Activated T-helper 2 cell treated with anti-CD3 and anti-CD28 coated beads, Interferon-gamma antibody, Interleukin-2, Interleukin-4, amounts not matched to agents 10 μg/mL and 5 μg/mL and 100 μg/mL, durations not matched to agents 14 hours and 24 hours and 36 hours (primary cell): Measurements from ENCODE around the gene LRRC46. TPM values are rescaled to one million over a fixed set of nuclear protein-coding genes. Genes with fewer than 3 reads are reported as not detected.

Experiments used
- DNase-seq: peaks from one replicate; pipeline ENCODE4 v3.0.0; 2021; ENCODE audit warnings: low spot score
- H3K27ac Mint-ChIP-seq: one replicate; pipeline ENCODE4 v1.8.0; 2021; ENCODE audit warnings: mixed read lengths
- H3K27me3 Mint-ChIP-seq: one replicate; pipeline ENCODE4 v1.8.0; 2021; ENCODE audit warnings: low read depth, mixed read lengths
- H3K36me3 Mint-ChIP-seq: one replicate; pipeline ENCODE4 v1.8.0; 2021; ENCODE audit warnings: low read depth, mixed read lengths
- H3K4me1 Mint-ChIP-seq: one replicate; pipeline ENCODE4 v1.8.0; 2021; ENCODE audit warnings: low read depth, mixed read lengths
- H3K4me3 Mint-ChIP-seq: one replicate; pipeline ENCODE4 v1.8.0; 2021; ENCODE audit warnings: low read depth, mild to moderate bottlenecking, moderate library complexity, mixed read lengths
- H3K9me3 Mint-ChIP-seq: one replicate; pipeline ENCODE4 v1.8.0; 2021; ENCODE audit warnings: mixed read lengths
- intact Hi-C: fragments of 100-400 bp; cut with micrococcal nuclease; formaldehyde crosslinking; loops from one replicate; pipeline ENCODE4 v1.15.1; 2023
- total RNA-seq: library from RNA; stranded (reverse); gene quantifications from 2 replicates; pipeline ENCODE4 v1.2.3, GENCODE V29; 2022

The LRRC46 gene, protein sequence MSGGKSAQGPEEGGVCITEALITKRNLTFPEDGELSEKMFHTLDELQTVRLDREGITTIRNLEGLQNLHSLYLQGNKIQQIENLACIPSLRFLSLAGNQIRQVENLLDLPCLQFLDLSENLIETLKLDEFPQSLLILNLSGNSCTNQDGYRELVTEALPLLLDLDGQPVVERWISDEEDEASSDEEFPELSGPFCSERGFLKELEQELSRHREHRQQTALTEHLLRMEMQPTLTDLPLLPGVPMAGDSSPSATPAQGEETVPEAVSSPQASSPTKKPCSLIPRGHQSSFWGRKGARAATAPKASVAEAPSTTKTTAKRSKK
- 0.64 and 0.92 TPM in 2 replicates for total RNA-seq

GRCh38 chr17:47831003-47831933 is at the start of gene LRRC46, which contains the start of gene MRPL10:
Gene LRRC46, plus strand, starts transcription at chr17:47831670. Its CDS starts 320 bp downstream, at chr17:47831990.
Gene MRPL10, minus strand, starts transcription at chr17:47831541. Its CDS starts 30 bp downstream, at chr17:47831511.
- intact Hi-C loops, result loop anchor here (1.0 kb wide), 2 partner anchors 10 kb away; partner anchors contain the start of genes OSBPL7 and SCRN2
- Mint-ChIP-seq H3K27ac (peak within 1 kb of the TSS; percentile 94), H3K4me3 (peak within 1 kb of the TSS; percentile 99), H3K4me1 (peaks cover 32% of the 10 kb centered on the region), H3K36me3 (peaks cover 21% of the 10 kb centered on the region), H3K27me3 (no peaks in the 10 kb centered on the region), H3K9me3 (no peaks in the 10 kb centered on the region)
- peak; percentile 90 for DNase-seq

DNA sequence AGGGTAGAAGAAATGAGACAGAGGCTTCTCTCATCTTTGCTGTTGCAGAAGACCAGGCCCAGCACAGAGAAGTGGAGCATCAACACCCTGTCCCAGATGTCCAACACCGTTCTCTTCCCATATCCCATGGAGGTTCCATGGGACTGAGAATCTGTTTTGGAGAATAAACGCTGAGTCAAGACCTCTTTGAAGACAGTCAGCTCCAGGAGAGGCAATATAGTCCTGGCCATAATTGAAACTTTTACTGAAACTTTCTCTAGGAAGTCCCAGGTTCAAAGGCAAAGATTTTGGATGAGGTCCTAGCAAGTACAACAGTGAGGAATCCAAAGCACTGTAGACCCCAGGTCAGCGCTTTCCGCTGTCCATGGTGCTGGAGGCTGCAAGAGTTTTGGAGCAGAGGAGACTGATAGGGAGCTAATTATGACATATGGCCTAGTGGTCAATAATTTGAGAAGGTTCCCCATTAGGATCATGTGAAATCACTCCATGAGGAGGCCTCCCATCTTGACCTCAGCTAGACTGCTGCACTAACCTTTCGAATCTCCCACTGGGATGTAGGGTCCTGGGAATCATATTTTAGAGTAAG is 45.8 kb upstream of the LRRC46 start:
- no peak overlapping the region for H3K27ac Mint-ChIP-seq
- no peak overlapping the region for H3K4me3 Mint-ChIP-seq
- peaks cover 51% of the 10 kb centered on the region for H3K27me3 Mint-ChIP-seq
- intact Hi-C loops, result no loop called here
- no peak for DNase-seq
- H3K36me3 Mint-ChIP-seq, result no peaks in the 10 kb centered on the region
- peaks cover 9% of the 10 kb centered on the region for H3K4me1 Mint-ChIP-seq
- H3K9me3 Mint-ChIP-seq, result no peaks in the 10 kb centered on the region

DNA sequence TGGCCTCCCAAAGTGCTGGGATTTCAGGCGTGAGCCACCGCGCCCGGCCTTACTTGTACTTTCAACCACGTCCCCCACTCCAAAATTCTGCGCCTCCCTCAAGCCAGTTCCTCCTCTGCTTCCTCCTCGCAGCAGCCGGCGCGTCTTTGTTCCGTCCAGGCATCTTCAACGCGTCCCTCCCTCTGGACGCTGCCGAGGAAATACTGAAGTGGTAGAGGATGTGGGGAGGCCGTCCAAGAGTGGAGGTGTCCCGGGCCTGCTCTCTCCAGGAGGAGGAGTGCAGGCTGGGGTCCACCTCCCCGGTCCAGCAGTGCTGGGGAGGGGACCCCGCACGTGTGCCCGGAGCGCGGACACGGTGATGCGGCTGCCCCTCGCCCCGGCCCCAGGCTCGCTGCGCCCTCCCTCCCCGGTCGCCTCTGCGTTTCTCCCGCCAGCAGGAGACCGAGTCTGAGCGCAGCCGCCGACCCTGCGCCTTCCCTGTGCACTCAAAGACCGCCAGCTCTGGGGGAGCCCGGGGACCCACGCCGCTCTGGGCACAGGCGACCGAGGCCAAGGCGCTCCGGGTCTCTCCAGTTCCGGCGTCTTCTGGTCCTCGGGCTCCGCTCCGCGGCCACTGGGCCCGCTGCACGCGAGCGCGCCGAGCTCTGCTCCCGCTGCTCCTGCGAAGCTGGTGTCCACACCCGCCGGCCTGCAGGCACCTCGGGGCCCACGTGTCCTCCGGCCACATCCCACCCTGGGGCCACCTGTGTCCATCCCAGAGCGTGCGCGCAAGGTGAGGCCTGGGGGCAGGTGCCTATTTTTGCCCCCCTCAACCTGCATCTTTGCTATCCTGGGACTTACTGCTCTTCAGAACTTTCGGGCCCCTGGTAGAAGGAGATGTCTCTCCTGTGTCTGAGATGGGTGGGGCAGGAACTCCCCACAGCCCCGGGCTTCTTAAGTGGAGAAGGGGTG is 41.6 kb upstream of the LRRC46 start:
- peak; percentile 34 for DNase-seq
- intact Hi-C loops, result loop anchor here (2.0 to 5.0 kb wide), 2 partner anchors 58 to 91 kb away; partner anchors contain the start of gene TBX21
- Mint-ChIP-seq H3K36me3 (no peaks in the 10 kb centered on the region), H3K27me3 (peaks cover 66% of the 10 kb centered on the region), H3K27ac (no peak overlapping the region), H3K4me3 (peak overlapping the region; percentile 66), H3K4me1 (peaks cover 12% of the 10 kb centered on the region), H3K9me3 (no peaks in the 10 kb centered on the region)

GRCh38 chr17:47791025-47791424 is 40.4 kb upstream of the LRRC46 start:
- no peak for DNase-seq
- Mint-ChIP-seq H3K27me3 (peaks cover 66% of the 10 kb centered on the region), H3K27ac (no peak overlapping the region), H3K4me1 (peaks cover 12% of the 10 kb centered on the region), H3K9me3 (no peaks in the 10 kb centered on the region), H3K4me3 (no peak overlapping the region), H3K36me3 (no peaks in the 10 kb centered on the region)
- intact Hi-C loops, result loop anchor here (5.0 kb wide), 1 partner anchor 59 kb away; the partner anchor contains the start of gene TBX21

- H3K36me3 Mint-ChIP-seq, result no peaks in the 10 kb centered on the region
- no peak for DNase-seq
- intact Hi-C loops, result loop anchor here (5.0 kb wide), 1 partner anchor 60 kb away; the partner anchor contains the start of gene TBX21
- H3K27ac Mint-ChIP-seq, result no peak overlapping the region
- no peak overlapping the region for H3K4me3 Mint-ChIP-seq
- H3K9me3 Mint-ChIP-seq, result no peaks in the 10 kb centered on the region
- peaks cover 64% of the 10 kb centered on the region for H3K27me3 Mint-ChIP-seq
- peaks cover 12% of the 10 kb centered on the region for H3K4me1 Mint-ChIP-seq
Measured at GRCh38 chr17:47792457-47792856, 39.0 kb upstream of the LRRC46 start.

DNA sequence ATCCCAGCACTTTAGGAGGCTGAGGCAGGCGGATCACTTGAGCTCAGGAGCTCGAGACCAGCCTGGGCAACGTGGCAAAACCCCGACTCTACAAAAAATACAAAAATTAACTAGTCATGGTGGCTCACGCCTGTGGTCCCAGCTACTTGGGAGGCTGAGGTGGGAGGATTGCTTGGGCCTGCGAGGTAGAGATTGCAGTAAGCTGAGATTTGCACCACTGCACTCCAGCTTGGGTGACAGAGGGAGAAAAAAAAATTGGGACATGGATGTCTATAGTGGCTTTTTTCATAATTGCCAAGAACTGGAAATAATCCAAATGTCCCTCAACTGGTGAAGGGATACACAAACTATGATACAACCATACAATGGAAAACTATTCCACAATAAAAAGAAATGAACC is 38.5 kb upstream of the LRRC46 start:
- H3K36me3 Mint-ChIP-seq, result no peaks in the 10 kb centered on the region
- intact Hi-C loops, result loop anchor here (5.0 kb wide), 1 partner anchor 61 kb away; the partner anchor contains the start of gene TBX21
- DNase-seq, result no peak
- H3K27ac Mint-ChIP-seq, result no peak overlapping the region
- H3K9me3 Mint-ChIP-seq, result no peaks in the 10 kb centered on the region
- H3K27me3 Mint-ChIP-seq, result peaks cover 63% of the 10 kb centered on the region
- H3K4me1 Mint-ChIP-seq, result peaks cover 12% of the 10 kb centered on the region
- H3K4me3 Mint-ChIP-seq, result no peak overlapping the region

GRCh38 chr17:47797797-47798196 is 33.7 kb upstream of the LRRC46 start:
- Mint-ChIP-seq H3K27ac (no peak overlapping the region), H3K4me3 (no peak overlapping the region), H3K4me1 (no peaks in the 10 kb centered on the region), H3K27me3 (peaks cover 28% of the 10 kb centered on the region), H3K9me3 (no peaks in the 10 kb centered on the region), H3K36me3 (no peaks in the 10 kb centered on the region)
- DNase-seq, result no peak
- intact Hi-C loops, result no loop called here

DNA sequence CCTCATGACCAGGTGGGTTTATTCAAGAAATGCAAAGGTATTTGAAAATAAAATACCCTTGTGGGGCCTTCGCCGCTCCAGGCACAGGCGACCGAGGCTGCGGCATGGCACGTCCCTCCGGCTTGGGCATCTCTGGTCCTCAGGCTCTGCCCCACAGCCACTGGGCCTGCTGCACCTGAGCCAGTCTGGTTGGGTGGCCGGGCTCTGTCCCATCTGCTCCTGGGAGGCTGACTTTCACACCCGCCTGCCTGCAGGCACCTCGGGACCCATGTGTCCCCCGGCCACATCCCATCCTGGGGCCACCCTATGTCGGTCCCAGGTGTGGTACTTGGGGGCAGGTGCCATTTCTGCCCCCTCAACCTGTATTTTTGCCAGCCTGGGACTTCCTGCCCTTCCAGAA is 30.8 kb upstream of the LRRC46 start:
- H3K36me3 Mint-ChIP-seq, result no peaks in the 10 kb centered on the region
- intact Hi-C loops, result loop anchor here (5.0 to 10.0 kb wide), 2 partner anchors 103 to 136 kb away; no protein-coding TSS in a partner anchor
- H3K27me3 Mint-ChIP-seq, result peaks cover 5% of the 10 kb centered on the region
- no peak overlapping the region for H3K27ac Mint-ChIP-seq
- DNase-seq, result no peak
- H3K4me1 Mint-ChIP-seq, result no peaks in the 10 kb centered on the region
- H3K4me3 Mint-ChIP-seq, result no peak overlapping the region
- no peaks in the 10 kb centered on the region for H3K9me3 Mint-ChIP-seq

DNA sequence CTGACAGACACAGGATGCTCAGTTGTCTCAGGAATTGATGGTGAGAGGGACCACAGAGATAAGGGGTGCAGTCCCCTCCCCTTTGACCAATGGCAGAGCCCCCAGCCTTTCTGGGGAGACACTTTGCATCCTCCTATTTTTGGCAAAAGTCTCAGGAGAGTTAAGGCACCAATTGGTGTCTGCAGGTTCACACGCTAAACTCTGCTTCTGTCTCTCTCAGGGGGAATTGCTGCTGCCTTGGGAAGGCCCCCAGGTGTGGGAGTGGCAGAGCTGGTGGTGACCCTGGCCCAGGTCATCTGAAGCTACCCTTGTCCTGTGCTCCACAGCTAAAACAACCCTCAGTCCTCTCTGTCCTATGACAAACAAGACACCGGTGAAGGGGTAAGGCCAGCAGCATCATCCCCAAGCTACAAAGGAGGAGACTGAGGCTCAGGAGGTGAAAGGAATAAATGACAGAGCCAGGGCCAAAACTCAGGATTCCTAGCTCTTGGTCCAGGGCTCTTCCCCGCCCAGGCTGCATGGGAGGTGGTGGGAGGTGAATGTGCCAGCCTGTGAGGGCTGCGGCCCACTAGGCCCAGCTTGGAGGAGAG is 30.2 kb upstream of the LRRC46 start:
- no peaks in the 10 kb centered on the region for H3K9me3 Mint-ChIP-seq
- H3K27ac Mint-ChIP-seq, result no peak overlapping the region
- intact Hi-C loops, result loop anchor here (5.0 to 10.0 kb wide), 2 partner anchors 104 to 136 kb away; no protein-coding TSS in a partner anchor
- H3K36me3 Mint-ChIP-seq, result no peaks in the 10 kb centered on the region
- H3K27me3 Mint-ChIP-seq, result peaks cover 5% of the 10 kb centered on the region
- DNase-seq, result no peak
- H3K4me3 Mint-ChIP-seq, result no peak overlapping the region
- H3K4me1 Mint-ChIP-seq, result no peaks in the 10 kb centered on the region

DNA sequence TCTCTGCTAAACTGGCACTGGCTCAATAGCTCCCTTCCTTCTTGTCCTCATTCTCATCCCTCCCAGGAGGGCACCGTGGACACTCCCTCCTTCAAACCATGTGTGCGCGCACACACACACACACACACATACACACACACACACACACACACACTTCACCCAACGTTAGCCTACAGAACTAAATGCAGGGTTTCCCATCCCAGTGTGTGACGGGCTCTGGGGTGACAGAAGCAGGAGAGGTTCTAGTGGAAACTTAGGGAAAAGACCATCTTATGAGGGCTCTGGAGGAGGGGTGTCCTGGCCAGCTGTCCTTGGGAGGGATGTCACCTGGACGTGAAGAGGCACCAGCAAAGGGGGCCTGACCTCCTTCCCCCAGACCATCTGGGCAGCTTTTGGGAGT is 29.6 kb upstream of the LRRC46 start:
- H3K4me3 Mint-ChIP-seq, result no peak overlapping the region
- peaks cover under 1% of the 10 kb centered on the region for H3K36me3 Mint-ChIP-seq
- H3K4me1 Mint-ChIP-seq, result no peaks in the 10 kb centered on the region
- no peaks in the 10 kb centered on the region for H3K9me3 Mint-ChIP-seq
- H3K27ac Mint-ChIP-seq, result no peak overlapping the region
- DNase-seq, result no peak
- intact Hi-C loops, result loop anchor here (1.0 to 10.0 kb wide), 3 partner anchors 26 to 137 kb away; no protein-coding TSS in a partner anchor
- H3K27me3 Mint-ChIP-seq, result peaks cover 5% of the 10 kb centered on the region

DNA sequence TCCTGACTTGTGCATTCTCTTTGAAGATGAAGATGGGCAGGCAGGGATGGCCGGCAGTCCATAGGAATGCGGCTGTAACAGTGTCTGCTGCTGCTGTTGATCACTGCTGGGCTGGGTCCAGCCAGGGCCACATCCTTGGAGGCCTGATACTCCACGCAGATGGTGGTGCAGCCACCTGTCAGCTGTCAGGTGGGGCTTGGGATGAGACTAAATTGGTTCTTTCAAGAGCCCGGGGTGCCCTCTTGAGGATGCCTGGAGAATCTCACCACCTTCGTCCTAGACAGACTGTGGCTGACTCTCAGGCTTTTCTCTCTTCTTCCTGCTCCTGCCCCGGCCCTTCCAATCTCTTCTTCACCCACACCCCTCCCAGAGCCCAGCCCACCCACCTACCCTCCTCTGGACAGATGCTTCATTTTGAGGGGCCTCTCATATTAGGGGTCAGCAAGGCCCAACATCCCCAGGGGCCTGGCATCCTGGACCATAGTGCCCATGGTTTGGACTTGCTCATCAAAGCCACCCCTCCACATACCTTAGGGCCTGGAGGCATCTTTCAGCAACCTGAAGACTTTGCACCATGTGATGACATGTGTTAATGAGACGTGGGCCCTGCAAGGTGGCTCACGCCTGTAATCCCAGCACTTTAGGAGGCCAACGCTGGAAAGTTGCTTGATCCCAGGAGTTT is 29.0 kb upstream of the LRRC46 start:
- no peaks in the 10 kb centered on the region for H3K9me3 Mint-ChIP-seq

More for the DNA sequence above, 29.0 kb upstream of the LRRC46 start:
- peaks cover 6% of the 10 kb centered on the region for H3K36me3 Mint-ChIP-seq
- intact Hi-C loops, result loop anchor here (1.0 to 10.0 kb wide), 3 partner anchors 26 to 138 kb away; no protein-coding TSS in a partner anchor
- peaks cover 3% of the 10 kb centered on the region for H3K27me3 Mint-ChIP-seq
- H3K27ac Mint-ChIP-seq, result no peak overlapping the region
- DNase-seq, result peak; percentile 28
- H3K4me1 Mint-ChIP-seq, result no peaks in the 10 kb centered on the region
- H3K4me3 Mint-ChIP-seq, result no peak overlapping the region
